B cell (primary cell): ENCODE data around the gene ZNF718.

Experiments used
- CTCF ChIP-seq: fragments of 200-600 bp; IDR thresholded peaks from one replicate; pipeline ENCODE4 v1.8.0; 2022; ENCODE audit warnings: antibody characterized with exemption, mild to moderate bottlenecking
- EZH2 ChIP-seq: IDR thresholded peaks from 2 replicates; pipeline ENCODE4 v1.6.1; 2012; ENCODE audit warnings: borderline replicate concordance, low read depth, mild to moderate bottlenecking, moderate library complexity, low read length; ENCODE audit not compliant: insufficient read depth, poor library complexity, severe bottlenecking

DNA sequence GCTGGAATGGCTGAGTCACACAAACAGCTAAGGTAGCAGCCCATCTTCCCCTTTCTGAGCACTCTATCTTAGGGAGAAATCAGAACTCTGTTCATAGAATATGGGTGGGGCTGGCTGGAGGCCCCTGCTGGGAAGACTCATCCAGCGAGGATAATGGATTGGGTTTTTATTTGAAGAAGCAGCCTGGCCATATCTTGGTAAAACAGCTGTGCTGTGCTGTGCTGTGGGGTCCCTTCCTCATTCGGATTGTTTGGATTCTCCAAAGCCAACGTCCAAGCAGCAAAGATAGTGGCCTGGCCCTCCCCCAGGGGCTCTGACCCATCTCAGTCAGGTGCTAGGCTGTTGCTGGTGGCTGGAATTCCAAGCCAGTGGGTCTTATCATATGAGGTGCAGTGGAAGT lies 63.8 kb downstream of the ZNF718 start:
- TF ChIP-seq CTCF (no peak), EZH2 (no peak)
